KG1 (cell line): Measurements from ENCODE around the gene RIPK1.
"Not testable (repeated sequence)": the region's sequence is repeated elsewhere in the genome, so short reads cannot be mapped to it uniquely, and the experiment has no call there.

ENCODE experiments used
- DNase-seq: peaks from one replicate; lab custom pipeline; 2025; lab: John Stamatoyannopoulos, UW

RIPK1 gene

DNA sequence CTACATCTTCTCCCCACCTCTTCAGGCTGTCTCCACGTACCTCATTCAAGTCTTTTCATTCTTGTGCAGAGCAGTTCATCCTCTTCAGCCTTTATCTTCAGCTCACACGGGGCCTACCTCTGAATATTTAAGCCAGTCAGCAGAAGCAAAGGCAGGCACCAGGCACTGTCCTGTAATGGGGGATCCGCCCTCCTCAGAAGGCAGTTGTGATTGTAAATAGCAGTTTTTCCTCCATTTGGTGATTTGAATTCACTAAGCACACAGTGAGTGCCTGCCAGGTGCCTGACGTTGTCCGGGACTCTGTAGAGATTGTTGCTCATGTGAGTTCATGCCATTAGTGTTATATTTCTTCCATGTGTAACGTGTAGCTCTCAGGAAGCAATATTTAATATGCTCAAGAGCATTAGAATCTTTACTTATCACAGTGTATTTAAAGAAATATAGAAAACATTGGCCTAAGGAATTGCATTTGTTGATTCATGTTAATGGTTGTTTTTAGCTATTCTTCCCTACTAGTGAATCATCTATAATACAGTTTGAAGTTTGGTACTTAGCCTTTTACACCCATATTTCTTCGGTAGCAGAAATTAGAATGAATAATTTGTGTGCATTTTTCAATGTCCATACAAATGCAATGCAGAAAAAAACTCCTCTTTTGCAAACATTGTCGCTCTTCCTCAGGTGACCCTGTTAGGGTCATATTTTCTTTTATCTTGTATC lies 68.2 kb downstream of the RIPK1 start:
- no peak for DNase-seq

DNA sequence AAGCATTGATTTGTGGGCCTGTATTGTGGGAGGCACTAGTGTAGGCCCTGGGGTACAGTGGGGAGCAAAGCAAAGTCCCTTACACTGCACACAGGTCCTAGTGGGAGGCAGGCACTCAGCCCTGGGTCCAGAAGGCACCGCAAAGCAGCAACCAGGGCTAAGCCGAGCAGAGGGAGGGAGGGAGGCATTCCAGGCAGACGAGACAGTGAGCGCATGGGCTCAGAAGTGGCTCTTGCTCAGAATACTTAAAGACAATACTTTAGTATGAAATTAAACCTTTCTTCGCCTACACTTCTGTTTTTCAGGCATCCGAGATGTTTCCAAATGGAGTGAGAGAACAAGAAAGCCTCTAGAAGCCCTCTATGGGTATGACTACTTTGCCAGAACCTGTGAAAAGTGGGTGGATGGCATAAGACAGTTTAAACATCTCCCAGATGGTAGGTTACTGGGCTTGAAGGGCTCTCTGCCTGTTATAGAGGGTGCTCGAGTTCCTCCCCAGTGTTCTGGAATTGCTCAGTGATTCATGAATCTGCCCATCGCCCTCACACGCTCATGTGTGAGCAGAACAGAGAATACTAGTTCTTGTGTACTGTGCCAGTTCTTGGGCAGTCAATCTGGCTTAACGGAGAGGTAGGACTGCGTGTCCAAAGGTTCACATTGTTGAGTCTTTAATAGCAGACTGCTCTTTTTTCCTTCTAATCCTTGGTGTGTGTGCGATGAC lies 68.9 kb downstream of the RIPK1 start:
- no peak for DNase-seq

DNA sequence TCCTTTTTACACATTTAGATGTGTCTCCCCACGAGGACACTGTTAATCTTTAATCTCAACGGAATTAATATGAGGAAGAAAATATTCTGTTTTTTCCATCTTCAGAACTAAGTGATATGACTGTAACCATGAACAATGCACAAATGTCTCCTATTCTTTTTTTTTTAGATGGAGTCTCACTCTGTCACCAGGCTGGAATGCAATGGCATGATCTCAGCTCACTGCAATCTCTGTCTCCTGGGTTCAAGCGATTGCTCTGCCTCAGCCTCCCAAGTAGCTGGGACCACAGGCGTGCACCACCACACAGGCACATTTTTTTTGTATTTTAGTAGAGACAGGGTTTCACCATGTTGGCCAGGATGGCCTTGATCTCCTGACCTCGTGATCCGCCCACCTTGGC lies 69.6 kb downstream of the RIPK1 start:
- not testable (repeated sequence) for DNase-seq

DNA sequence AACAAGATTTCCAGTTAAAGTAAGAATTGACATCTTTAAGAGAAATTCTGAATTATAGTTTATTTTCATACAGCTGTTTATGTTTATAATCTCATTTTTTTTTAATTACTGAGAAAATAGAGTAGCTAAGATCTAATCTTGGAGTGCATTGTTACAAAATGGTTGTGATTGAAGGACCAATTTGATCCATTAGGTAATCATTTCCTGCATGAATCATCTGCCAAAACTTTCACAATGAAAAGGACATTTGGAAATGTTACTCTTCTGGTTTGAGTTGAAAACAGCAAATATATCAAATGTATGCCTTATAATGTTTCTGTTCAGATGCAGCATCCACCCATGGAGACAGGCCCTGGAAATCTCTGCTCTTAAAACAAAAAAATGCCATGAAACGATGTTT lies 70.0 kb downstream of the RIPK1 start:
- DNase-seq, result no peak

GRCh38 chr6:3139090-3139903 lies 71.0 kb downstream of the RIPK1 start:
- DNase-seq, result no peak

- no peak for DNase-seq
Measured at GRCh38 chr6:3140201-3140600, 71.9 kb downstream of the RIPK1 start.

- DNase-seq, result no peak
Measured at GRCh38 chr6:3142536-3142935, 74.2 kb downstream of the RIPK1 start.

- no peak for DNase-seq
Measured at GRCh38 chr6:3143158-3143557, 74.9 kb downstream of the RIPK1 start.

DNA sequence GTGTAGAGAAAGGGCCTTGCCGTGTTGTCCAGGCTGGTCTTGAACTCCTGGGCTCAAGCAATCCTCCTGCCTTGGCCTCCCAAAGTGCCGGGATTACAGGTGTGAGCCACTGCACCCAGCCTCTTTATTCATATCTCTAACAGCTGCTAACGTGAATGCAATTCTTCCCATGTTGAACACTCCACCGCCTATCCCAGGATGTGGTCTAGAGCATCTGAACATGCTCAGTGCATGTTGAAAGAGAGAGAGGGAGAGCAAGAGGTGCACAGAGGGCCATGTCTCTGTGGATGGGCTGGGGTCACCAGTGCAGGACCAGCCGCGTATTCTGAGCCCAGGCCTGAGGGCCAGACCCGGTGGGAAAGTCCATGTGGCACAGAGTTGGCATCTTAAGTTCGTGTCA lies 76.3 kb downstream of the RIPK1 start:
- DNase-seq, result no peak

- no peak for DNase-seq
Measured at GRCh38 chr6:3147914-3148757, 79.8 kb downstream of the RIPK1 start.

- no peak for DNase-seq
Measured at GRCh38 chr6:3151691-3152090, 83.4 kb downstream of the RIPK1 start.

- DNase-seq, result no peak
Measured at GRCh38 chr6:3152689-3153088, 84.4 kb downstream of the RIPK1 start.

- DNase-seq, result not testable (repeated sequence)
Measured at GRCh38 chr6:3155416-3155815, 87.1 kb downstream of the RIPK1 start.

- not testable (repeated sequence) for DNase-seq
Measured at GRCh38 chr6:3156184-3157130, 88.2 kb downstream of the RIPK1 start.

- no peak for DNase-seq
Measured at GRCh38 chr6:3157131-3157933, 89.0 kb downstream of the RIPK1 start, which contains the start of gene TUBB2A. Gene TUBB2A, minus strand, starts transcription at chr6:3157544. Its CDS starts 81 bp downstream, at chr6:3157463.

GRCh38 chr6:3159805-3160781 lies 91.8 kb downstream of the RIPK1 start:
- DNase-seq, result no peak

GRCh38 chr6:3162067-3162497 lies 93.8 kb downstream of the RIPK1 start:
- no peak for DNase-seq

GRCh38 chr6:3162565-3163247 lies 94.4 kb downstream of the RIPK1 start:
- DNase-seq, result no peak
